Stimulated activated naive CD4-positive, alpha-beta T cell treated with Interleukin-2 at 50 U/mL for 16 hours (primary cell): ENCODE measurements around the gene CACNA1I.

ENCODE experiments used
- DNase-seq: peaks from one replicate; lab custom pipeline; 2025; lab: John Stamatoyannopoulos, UW

Gene CACNA1I

GRCh38 chr22:39535831-39536449 is 34.6 kb upstream of the CACNA1I start:
- no peak for DNase-seq

- no peak for DNase-seq
These were observed 33.8 kb upstream of the CACNA1I start for GRCh38 chr22:39536711-39537110.

GRCh38 chr22:39537975-39538374 is 32.6 kb upstream of the CACNA1I start:
- no peak for DNase-seq

- DNase-seq = no peak
These were observed 27.5 kb upstream of the CACNA1I start for GRCh38 chr22:39543095-39543494.

- peak; percentile 53 for DNase-seq
These were observed 24.9 kb upstream of the CACNA1I start for GRCh38 chr22:39545386-39546365.

DNA sequence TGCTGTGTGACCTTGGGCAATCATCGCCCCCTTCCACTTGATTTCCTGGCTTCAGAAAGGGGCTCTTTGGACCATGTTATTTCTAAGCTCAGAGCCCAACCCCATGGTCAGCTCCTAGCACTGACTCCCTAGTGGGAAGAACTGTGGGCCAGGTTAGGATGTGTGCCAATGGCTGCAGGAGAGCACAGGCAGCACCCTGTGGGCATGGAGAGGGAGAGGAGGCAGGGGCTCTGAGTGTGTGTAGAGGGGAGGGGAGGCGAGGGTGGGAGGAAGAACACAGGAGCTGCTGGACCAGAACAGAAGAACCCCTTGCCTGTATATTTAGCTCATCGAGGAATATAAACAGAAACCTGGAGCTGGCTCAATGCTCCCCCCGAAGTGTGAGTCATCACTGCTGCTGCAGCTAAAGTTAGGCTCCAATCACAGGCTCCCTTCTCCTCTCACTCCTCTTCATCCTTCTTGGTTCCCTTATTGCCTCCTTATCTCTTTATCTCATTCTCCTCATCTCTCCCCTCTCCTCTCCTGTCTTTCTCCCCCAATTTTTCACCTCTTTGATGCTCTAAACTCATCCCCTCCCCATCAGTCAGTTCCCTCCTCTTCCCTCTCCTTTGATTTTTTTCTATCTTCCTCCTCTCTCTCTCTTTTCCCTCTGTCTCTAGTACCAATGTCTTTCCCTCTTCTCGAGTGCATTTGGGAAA is 23.5 kb upstream of the CACNA1I start:
- DNase-seq = no peak

- no peak for DNase-seq
These were observed 23.0 kb upstream of the CACNA1I start for GRCh38 chr22:39547587-39547947.

GRCh38 chr22:39553429-39553828 is 17.1 kb upstream of the CACNA1I start:
- no peak for DNase-seq

DNA sequence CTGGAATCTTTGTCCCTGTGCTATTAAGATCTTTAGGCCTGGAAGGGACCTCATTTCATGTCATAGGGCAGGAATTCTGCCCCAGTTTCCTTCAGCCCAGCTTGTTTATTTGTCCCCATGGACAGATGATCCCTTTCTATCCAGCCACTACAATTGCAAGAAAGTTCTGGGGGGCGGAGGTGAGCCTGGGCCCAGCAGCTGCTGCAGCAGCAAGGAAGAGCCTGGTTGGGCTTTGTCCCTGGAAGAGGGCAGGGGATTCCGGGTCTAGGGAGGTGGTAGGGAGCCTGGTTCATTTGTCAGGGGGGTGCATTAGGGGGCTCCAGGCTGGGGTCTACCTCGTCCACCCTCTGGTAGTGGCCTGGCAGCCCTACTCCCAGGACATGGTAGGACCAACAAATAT is 16.4 kb upstream of the CACNA1I start:
- no peak for DNase-seq

DNA sequence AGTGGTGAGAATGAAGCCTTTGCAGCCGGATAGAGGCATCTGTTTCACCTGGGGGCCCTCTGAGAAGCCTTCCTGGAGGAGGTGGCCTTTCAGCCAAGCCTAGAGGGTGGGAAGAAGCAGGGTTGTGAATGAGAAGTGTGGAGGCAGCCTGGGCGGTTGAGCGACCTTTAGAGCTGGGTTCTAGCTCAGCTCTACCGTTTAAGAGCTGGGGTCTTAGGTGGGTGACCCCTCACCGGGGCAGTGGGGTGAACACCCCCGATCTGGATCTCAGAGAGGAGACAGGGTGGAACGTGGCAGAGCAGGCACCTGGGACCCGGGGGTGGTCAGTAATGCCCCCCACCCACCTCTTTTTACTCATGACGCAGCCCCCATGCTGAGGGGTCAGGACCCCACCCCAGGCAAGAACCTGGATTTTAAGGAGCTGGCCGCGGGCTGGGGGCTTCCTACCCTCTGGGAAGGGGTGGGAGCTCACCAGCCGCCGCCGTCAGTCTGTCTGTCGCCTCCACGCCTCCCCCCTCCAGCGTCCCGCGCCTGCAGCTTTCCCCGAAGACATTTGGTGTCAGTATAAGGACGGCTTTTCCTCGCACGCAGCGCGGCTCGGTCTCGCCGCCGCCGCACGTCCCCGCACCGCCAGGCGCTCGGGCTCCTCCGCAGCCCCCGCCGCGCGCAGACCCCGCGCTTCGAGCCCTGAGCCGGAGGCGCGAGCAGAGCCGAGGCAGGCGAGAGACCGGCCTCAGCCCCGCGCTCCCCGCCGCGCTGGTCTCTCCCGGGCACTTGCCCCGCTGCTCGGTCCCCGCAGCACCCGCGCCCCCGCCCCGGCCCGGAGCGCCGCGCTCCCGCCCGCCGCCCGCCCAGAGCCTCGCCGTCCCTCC is 13.3 kb upstream of the CACNA1I start:
- peak; percentile 32 for DNase-seq

- no peak for DNase-seq
These were observed 12.3 kb upstream of the CACNA1I start for GRCh38 chr22:39558254-39558727.

DNA sequence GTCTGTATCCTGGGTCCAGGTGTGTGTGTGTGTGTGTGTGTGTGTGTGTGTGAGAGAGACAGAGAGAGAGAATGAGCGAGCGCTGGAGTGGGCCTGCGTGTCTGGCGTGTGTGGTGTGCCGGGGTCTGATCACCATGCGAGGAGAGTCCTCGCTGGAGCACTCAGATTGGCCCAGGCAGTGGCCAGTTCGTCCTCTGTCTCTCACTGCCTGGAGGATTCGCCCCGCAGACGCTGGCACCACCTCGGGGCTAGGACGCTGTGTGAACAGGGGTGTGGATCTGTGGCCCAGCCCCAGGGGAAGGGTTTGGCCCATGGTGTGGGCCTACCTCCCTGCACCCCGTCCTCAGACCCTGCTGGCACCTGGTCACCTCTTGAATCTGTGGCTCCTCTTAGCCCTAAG is 11.6 kb upstream of the CACNA1I start:
- DNase-seq = no peak

DNA sequence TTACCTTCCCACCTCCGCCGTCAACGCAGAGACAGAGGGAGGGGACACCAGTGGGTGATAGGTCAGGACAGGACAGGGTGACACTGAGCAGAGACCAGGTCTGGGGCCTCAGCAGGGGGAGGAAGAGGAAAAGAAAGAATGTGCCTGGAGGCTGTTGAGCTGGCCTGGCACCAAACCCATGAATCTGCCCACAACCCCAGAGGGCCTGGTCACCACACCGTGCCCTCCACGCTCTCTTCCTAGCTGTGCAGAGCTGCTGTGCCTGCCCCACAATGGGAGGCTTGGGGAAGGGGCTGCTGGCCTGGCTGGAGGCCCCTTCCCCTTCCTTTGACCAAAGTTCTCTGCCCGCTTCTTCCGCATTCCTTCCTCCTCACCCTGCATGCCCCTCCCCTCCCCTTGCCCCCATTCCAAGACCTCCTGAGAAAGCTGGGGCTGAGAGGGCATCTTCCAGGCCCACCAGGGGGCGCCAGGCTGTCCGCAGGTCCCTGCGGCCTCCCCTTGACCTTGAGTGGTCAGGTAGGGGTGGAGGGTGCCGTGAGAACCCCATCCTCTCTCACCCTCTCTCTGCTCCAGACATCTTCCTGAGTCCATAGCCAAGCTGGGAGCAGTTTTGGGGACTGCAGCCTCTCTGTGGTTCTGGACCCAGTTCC is 11.0 kb upstream of the CACNA1I start:
- no peak for DNase-seq

- DNase-seq = no peak
These were observed 10.4 kb upstream of the CACNA1I start for GRCh38 chr22:39560127-39560526.

- DNase-seq = no peak
These were observed 7.6 kb upstream of the CACNA1I start for GRCh38 chr22:39562839-39563489.

DNA sequence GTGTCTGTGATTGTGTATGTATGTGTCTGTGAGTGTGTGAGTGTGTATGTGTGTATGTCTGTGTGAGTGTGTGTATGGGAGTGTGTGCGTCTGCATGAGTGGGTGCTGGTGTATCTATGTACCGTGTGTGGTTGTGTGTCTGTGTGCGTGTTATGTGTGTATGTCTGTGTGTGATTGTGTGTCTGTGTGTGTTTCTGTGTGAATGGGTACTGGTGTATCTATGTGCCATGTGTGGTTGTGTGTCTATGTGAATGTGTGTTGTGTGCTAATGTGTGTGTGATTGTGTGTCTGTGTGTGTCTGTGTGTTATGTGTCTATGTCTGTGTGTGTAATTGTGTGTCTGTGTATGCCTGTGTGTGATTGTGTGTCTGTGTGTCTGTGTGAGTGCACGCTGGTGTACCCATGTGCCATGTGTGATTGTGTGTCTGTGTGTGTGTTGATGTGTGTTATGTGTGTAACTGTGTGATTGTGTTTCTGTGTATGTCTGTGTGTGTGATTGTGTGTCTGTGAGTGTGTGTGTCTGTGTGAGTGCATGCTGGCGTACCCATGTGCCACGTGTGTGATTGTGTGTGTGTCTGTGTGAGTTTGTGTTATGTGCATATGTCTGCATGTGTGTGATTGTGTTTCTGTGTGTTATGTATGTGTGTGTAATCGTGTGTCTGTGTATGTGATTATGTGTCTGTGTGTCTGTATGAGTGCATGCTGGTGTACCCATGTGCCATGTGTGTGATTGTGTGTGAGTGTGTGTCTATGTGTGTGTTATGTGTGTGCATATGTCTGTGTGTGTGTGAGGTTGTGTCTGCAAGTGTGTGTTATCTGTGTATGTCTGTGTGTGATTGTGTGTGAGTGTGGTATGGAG is 6.8 kb upstream of the CACNA1I start:
- no peak for DNase-seq

DNA sequence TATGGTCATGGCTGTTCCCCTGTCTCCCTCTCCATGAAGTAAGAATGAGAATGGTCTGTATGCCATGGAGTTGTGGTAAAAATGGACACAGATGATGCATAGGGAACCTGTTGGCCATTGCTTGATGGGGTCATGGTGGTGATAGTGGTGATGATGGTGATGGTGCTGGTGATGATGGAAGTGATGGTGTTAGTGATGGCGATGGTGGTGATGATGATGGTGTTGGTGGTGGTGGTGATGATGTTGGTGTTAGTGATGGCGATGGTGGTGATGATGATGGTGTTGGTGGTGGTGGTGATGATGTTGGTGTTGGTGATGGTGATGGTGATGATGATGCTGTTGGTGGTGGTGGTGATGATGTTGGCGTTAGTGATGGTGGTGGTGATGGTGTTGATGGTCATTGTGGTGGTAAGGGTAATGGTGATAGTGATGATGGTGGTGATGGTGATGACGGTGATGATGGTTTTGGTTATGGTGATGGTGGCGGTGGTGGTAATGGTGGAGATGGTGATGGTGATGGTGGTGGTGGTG is 5.1 kb upstream of the CACNA1I start:
- no peak for DNase-seq

- DNase-seq = no peak
These were observed 3.2 kb upstream of the CACNA1I start for GRCh38 chr22:39567135-39567946.
